Thoracic aorta (tissue), 2 donors: ENCODE measurements around the gene EHD2. TPM values are rescaled to one million over a fixed set of nuclear protein-coding genes. Genes with fewer than 3 reads are reported as not detected.

Experiments
- ATAC-seq: fragments of 150-250 bp; one replicate; pipeline ENCODE4 v1.8.0; 2017; ENCODE audit warnings: low read depth; ENCODE audit not compliant: insufficient number of reproducible peaks, low FRiP score
- DNase-seq: peaks from one replicate; pipeline ENCODE4 v3.0.0-alpha.2; 2020; ENCODE audit warnings: low spot score
- H3K27ac ChIP-seq, 2 donors: fragments of 200-600 bp; sonication (generic); 1 replicate in 1 of 2; 2 replicates in 1 of 2; pipeline ENCODE4 v1.5.1; 2016; ENCODE audit warnings: mild to moderate bottlenecking in 2 of 2, moderate library complexity in 2 of 2
- H3K27me3 ChIP-seq: fragments of 200-600 bp; sonication (generic); replicated peaks from 2 replicates; pipeline ENCODE4 v1.6.0; 2016; ENCODE audit warnings: mild to moderate bottlenecking; ENCODE audit not compliant: insufficient read depth
- H3K36me3 ChIP-seq: fragments of 200-600 bp; sonication (generic); one replicate; pipeline ENCODE4 v1.5.1; 2016
- H3K4me1 ChIP-seq, 2 donors: fragments of 200-600 bp; sonication (generic); 1 replicate in 1 of 2; 2 replicates in 1 of 2; pipeline versions ENCODE4 v1.5.1 to v1.6.0; 2016; ENCODE audit warnings: low read depth in 2 of 2, mild to moderate bottlenecking in 1 of 2; ENCODE audit not compliant: control insufficient read depth in 1 of 2
- H3K4me3 ChIP-seq: fragments of 200-600 bp; sonication (generic); 2 replicates; pipeline ENCODE4 v1.5.1; 2016; ENCODE audit warnings: mild to moderate bottlenecking
- H3K9me3 ChIP-seq: fragments of 200-600 bp; sonication (generic); 2 replicates; pipeline ENCODE4 v1.5.1; 2016
- total RNA-seq, 2 donors: library from RNA; depleted of rRNA; stranded (reverse); fragments of >200 nt; gene quantifications; one replicate each; pipeline versions ENCODE4 v1.1.0 to v1.2.3, GENCODE V29; 2016
- TF ChIP-seq, protein P1 (sequence below): fragments of 200-600 bp; sonication (generic); IDR thresholded peaks from one replicate; pipeline ENCODE4 v1.5.1; 2019; ENCODE audit warnings: antibody characterized with exemption

Gene EHD2
- total RNA-seq, 2 donors from 2014 or later: 141 to 195 TPM

DNA sequence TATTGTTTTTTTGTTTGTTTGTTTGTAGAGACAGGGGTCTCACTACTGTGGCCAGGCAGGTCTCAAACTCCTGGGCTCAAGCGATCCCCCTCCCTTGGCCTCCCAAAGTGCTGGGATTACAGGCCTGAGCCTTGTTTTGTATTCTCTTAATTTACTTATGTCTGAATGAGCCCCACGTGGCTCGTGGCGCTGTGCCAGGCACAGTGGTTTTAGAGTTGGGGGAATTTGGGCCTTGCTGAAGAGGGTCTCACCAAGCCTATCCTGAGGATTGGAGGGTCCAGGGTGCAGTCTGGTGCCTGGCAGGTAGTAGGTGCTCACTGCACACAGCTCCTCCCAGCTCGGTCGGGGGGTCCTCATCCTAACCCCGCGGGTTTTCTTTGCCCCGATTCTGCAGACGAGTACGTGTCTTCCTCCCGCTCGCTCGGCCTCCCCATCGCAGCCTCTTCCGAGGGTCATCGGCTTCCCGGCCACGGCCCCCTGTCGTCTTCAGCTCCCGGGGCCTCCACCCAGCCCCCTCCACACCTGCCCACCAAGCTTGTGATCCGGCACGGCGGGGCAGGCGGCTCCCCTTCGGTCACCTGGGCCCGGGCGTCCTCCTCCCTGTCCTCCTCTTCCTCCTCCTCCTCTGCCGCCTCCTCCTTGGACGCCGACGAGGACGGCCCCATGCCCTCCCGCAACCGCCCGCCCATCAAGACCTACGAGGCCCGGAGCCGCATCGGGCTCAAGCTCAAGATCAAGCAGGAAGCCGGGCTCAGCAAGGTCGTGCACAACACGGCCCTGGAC lies 12.1 kb upstream of the EHD2 start:
- no peaks in the 10 kb centered on the region for H3K9me3 ChIP-seq
- TF ChIP-seq, protein P1, sequence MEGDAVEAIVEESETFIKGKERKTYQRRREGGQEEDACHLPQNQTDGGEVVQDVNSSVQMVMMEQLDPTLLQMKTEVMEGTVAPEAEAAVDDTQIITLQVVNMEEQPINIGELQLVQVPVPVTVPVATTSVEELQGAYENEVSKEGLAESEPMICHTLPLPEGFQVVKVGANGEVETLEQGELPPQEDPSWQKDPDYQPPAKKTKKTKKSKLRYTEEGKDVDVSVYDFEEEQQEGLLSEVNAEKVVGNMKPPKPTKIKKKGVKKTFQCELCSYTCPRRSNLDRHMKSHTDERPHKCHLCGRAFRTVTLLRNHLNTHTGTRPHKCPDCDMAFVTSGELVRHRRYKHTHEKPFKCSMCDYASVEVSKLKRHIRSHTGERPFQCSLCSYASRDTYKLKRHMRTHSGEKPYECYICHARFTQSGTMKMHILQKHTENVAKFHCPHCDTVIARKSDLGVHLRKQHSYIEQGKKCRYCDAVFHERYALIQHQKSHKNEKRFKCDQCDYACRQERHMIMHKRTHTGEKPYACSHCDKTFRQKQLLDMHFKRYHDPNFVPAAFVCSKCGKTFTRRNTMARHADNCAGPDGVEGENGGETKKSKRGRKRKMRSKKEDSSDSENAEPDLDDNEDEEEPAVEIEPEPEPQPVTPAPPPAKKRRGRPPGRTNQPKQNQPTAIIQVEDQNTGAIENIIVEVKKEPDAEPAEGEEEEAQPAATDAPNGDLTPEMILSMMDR: no peak
- peaks cover 27% of the 10 kb centered on the region for H3K36me3 ChIP-seq
- peaks cover 0 to 3% of the 10 kb centered on the region in 2 donors for H3K4me1 ChIP-seq
- DNase-seq (no peak), ATAC-seq (no peak)
- no peak overlapping the region for H3K27ac ChIP-seq
- no peaks in the 10 kb centered on the region for H3K27me3 ChIP-seq
- no peak overlapping the region for H3K4me3 ChIP-seq

DNA sequence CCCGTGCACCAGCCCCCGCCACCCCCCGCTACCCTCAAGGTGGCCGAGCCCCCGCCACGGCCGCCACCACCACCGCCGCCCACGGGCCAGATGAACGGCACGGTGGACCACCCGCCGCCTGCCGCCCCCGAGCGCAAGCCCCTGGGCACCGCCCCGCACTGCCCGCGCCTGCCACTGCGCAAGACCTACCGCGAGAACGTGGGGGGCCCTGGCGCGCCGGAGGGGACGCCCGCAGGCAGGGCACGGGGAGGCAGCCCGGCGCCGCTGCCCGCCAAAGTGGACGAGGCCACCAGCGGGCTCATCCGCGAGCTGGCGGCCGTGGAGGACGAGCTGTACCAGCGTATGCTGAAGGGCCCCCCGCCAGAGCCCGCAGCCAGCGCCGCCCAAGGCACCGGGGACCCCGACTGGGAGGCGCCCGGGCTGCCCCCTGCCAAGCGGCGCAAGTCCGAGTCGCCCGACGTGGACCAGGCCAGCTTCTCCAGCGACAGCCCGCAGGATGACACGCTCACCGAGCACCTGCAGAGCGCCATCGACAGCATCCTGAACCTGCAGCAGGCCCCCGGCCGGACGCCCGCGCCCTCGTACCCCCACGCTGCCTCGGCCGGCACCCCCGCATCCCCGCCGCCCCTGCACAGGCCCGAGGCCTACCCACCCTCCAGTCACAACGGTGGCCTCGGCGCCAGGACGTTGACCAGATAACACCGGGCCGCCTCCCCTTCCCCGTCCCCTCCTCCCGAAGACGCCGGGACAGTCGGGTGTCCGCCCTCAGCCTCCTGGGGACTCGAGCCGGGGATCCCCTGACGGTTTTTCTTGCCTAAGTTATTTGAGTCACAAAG lies 11.3 kb upstream of the EHD2 start:
- TF ChIP-seq, protein P1: no peak
- no peak for ATAC-seq
- DNase-seq: no peak
- Histone ChIP-seq H3K9me3 (no peaks in the 10 kb centered on the region), H3K4me1 (peaks cover 0 to 3% of the 10 kb centered on the region in 2 donors), H3K4me3 (no peak overlapping the region), H3K36me3 (peaks cover 27% of the 10 kb centered on the region), H3K27ac (no peak overlapping the region), H3K27me3 (no peaks in the 10 kb centered on the region)

DNA sequence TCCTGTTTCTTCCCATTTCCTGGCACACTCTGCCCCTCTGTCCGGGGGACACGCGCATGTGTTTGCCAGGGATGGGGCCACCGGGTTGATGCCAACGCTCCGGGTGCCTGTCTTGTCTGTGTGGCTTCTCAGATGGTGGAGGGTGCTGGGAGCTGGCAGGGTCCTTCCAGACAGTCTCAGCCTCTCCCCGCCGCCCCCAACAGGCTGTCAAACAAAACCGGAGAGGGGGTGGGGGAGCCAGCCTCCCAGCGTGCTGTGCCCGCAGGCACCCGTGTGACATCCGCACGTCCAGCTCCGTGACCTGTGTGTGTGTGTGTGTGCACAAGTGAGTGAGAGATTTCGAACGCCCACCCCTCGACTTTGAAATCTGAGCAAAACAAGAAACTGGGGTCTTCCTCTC lies 10.6 kb upstream of the EHD2 start:
- TF ChIP-seq, protein P1: no peak
- Histone ChIP-seq H3K9me3 (no peaks in the 10 kb centered on the region), H3K36me3 (peaks cover 27% of the 10 kb centered on the region), H3K27ac (no peak overlapping the region), H3K4me1 (peaks cover 0 to 3% of the 10 kb centered on the region in 2 donors), H3K27me3 (no peaks in the 10 kb centered on the region), H3K4me3 (no peak overlapping the region)
- no peak for DNase-seq
- ATAC-seq: no peak

DNA sequence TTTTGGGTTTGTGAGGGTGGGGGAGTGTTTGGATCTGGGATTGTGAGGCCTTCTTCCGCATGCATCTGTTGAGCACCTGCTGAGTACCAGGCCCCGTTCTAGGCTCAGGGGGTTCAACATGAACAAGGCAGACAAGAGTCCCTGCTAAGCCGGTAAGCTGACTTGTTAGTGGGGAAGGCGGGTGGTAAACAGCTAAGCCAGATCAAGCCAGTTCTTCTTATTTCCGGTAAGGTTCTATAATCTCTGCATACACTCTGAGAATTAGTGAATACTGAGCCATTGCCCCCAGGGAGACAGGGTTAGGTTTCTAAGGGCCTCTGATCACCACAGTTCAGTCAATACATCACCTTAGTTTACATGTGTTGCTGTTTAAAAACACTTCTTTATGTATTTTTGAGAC lies 9.9 kb upstream of the EHD2 start:
- Histone ChIP-seq H3K27ac (no peak overlapping the region), H3K36me3 (peaks cover 27% of the 10 kb centered on the region)

DNA sequence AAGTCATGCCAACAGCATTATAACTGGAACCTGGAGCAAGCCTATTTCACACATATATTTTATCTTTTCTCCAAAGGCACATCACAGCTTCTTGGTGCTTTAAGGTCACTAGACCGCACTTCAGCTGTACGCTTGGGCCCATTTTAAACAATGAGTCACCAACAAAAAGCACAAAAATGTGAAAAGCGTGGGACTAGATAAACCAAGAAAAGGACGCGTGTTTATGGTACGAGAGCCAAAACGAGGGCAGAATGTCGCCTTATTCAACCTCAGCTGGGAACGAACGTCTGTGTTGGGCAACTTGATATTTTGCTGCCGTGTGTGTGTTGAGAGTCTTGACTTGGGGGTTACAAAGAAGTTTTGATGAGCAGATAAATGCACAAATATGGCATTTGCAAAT lies 9.2 kb upstream of the EHD2 start:
- H3K27me3 ChIP-seq: no peaks in the 10 kb centered on the region
- ATAC-seq (no peak), DNase-seq (no peak)
- H3K4me1 ChIP-seq: no peaks in the 10 kb centered on the region
- no peak overlapping the region for H3K27ac ChIP-seq
- peaks cover 21% of the 10 kb centered on the region for H3K36me3 ChIP-seq
- H3K4me3 ChIP-seq: no peak overlapping the region
- TF ChIP-seq, protein P1: no peak
- H3K9me3 ChIP-seq: no peaks in the 10 kb centered on the region

More for the DNA sequence above, 9.9 kb upstream of the EHD2 start:
- no peaks in the 10 kb centered on the region for H3K9me3 ChIP-seq
- no peak for DNase-seq
- TF ChIP-seq, protein P1: no peak
- no peaks in the 10 kb centered on the region for H3K27me3 ChIP-seq
- ATAC-seq: no peak
- H3K4me3 ChIP-seq: no peak overlapping the region
- no peaks in the 10 kb centered on the region for H3K4me1 ChIP-seq
